GM10266 (cell line): Measurements from ENCODE around the gene LMAN1L.

Experiments
- DNase-seq: peaks from one replicate; pipeline ENCODE4 v3.0.0; 2012; ENCODE audit errors: extremely low spot score
- CTCF ChIP-seq: IDR thresholded peaks from 2 replicates; pipeline ENCODE4 v1.5.1; 2012; ENCODE audit warnings: mild to moderate bottlenecking, low read depth; ENCODE audit not compliant: control insufficient read depth, insufficient read depth; ENCODE audit errors: missing control alignments

Gene LMAN1L

GRCh38 chr15:74832826-74833225 is 20.2 kb downstream of the LMAN1L start:
- TF ChIP-seq CTCF, result no peak
- DNase-seq, result no peak

- TF ChIP-seq CTCF, result no peak
- no peak for DNase-seq
These were observed 20.9 kb downstream of the LMAN1L start for GRCh38 chr15:74833376-74834107.

GRCh38 chr15:74835312-74835823 is 22.7 kb downstream of the LMAN1L start:
- peak; percentile 78 for DNase-seq
- peak; percentile 76 for TF ChIP-seq CTCF

GRCh38 chr15:74836846-74837245 is 24.2 kb downstream of the LMAN1L start:
- TF ChIP-seq CTCF, result no peak
- no peak for DNase-seq

DNA sequence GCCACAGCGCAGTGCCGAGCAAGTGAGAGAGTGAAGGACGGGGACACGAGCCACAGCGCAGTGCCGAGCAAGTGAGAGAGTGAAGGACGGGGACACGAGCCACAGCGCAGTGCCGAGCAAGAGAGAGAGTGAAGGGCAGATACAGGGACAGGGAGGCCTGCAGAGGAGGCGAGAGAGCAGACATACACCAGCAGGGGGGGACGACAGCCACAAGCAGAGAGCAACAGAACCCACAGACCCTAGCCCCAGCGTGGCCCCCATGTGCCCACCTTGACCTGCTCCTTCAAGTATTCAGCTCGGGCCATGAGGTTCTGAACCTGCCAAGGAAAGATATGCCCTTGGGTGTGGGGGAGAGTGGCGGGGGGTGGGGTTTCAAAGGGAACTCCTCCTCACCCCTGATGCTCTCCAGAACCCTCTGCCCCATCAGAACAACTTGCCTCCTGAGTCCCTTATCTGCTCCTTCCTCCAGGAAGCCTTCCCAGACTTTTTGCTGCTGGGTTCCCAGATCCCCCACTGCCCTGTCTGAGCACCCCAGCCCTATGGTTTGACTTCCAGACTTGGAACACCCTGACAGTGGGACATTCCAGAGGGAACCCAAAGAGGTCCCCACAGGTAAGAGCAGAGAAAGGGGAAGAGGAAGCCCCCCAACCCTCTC is 25.0 kb downstream of the LMAN1L start:
- no peak for DNase-seq
- no peak for TF ChIP-seq CTCF

DNA sequence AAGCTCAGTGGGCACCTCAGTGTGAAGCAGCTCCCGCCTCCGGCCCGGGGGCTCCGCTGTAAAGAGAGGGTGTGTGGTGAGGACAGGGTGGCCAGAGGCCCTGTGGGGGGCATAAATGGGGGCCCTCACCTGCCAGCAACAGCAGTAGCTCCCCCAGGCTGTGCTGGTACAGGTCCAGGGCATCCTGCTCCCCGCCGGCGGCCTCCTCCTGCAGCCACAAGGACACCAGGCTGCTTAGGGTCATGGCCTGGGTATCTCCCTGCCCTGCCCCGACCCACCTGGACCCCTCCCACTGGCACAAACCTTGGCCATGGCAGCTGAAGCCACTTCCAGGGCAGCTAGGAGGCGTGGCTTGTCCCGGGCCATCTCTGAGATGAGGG is 25.5 kb downstream of the LMAN1L start:
- no peak for TF ChIP-seq CTCF
- no peak for DNase-seq
